H9 (cell line): ENCODE results near the gene EVI5L. TPM values are rescaled to one million over a fixed set of nuclear protein-coding genes. Genes with fewer than 3 reads are reported as not detected.

Experiments used
- DNase-seq: peaks from one replicate; pipeline ENCODE4 v3.0.0-alpha.2; 2017
- H2AFZ ChIP-seq: one replicate; pipeline ENCODE4 v1.6.1; 2013; ENCODE audit warnings: mild to moderate bottlenecking, low read length, control low read depth, moderate library complexity
- H2AK5ac ChIP-seq: 2 replicates; pipeline ENCODE4 v1.6.1; 2013; ENCODE audit warnings: low read length, control low read depth, mixed read lengths; ENCODE audit not compliant: insufficient read length
- H2BK120ac ChIP-seq: one replicate; pipeline ENCODE4 v1.6.1; 2013; ENCODE audit warnings: low read depth, mild to moderate bottlenecking, low read length, control low read depth, inconsistent platforms; ENCODE audit not compliant: poor library complexity, severe bottlenecking
- H2BK12ac ChIP-seq: 2 replicates; pipeline ENCODE4 v1.6.1; 2013; ENCODE audit warnings: low read length, control low read depth, mixed read lengths, low read depth; ENCODE audit not compliant: insufficient read length
- H2BK15ac ChIP-seq: 2 replicates; pipeline ENCODE4 v1.6.1; 2013; ENCODE audit warnings: low read depth, low read length, control low read depth
- H2BK20ac ChIP-seq: one replicate; pipeline ENCODE4 v1.6.1; 2013; ENCODE audit warnings: low read depth, mild to moderate bottlenecking, low read length, control low read depth, inconsistent platforms; ENCODE audit not compliant: poor library complexity, severe bottlenecking
- H2BK5ac ChIP-seq: 2 replicates; pipeline ENCODE4 v1.6.1; 2013; ENCODE audit warnings: low read length, control low read depth, mixed read lengths; ENCODE audit not compliant: insufficient read length
- H3K14ac ChIP-seq: 2 replicates; pipeline ENCODE4 v1.6.1; 2013; ENCODE audit warnings: low read length, control low read depth; ENCODE audit not compliant: insufficient read depth
- H3K18ac ChIP-seq: 2 replicates; pipeline ENCODE4 v1.6.1; 2013; ENCODE audit warnings: low read depth, mild to moderate bottlenecking, mixed read lengths, low read length, control low read depth; ENCODE audit not compliant: insufficient read length
- H3K23ac ChIP-seq: 2 replicates; pipeline ENCODE4 v1.6.1; 2013; ENCODE audit warnings: low read length, control low read depth, mixed read lengths, low read depth; ENCODE audit not compliant: insufficient read length
- H3K23me2 ChIP-seq: 2 replicates; pipeline ENCODE4 v1.6.1; 2013; ENCODE audit warnings: low read depth, mild to moderate bottlenecking, mixed read lengths, low read length, control low read depth; ENCODE audit not compliant: insufficient read length, poor library complexity, severe bottlenecking
- H3K27ac ChIP-seq: 2 replicates; pipeline ENCODE4 v1.5.1; 2013; ENCODE audit warnings: low read length, control low read depth, mixed read lengths, low read depth; ENCODE audit not compliant: insufficient read length
- H3K27me3 ChIP-seq: 2 replicates; pipeline ENCODE4 v1.6.1; 2013; ENCODE audit warnings: low read length, control low read depth, inconsistent platforms; ENCODE audit not compliant: insufficient read depth
- H3K4ac ChIP-seq: 2 replicates; pipeline ENCODE4 v1.6.1; 2013; ENCODE audit warnings: low read depth, mild to moderate bottlenecking, control low read depth, inconsistent platforms, low read length, moderate library complexity
- H3K4me1 ChIP-seq: 2 replicates; pipeline ENCODE4 v1.6.1; 2013; ENCODE audit warnings: low read length, control low read depth, inconsistent platforms; ENCODE audit not compliant: insufficient read depth
- H3K4me2 ChIP-seq: 2 replicates; pipeline ENCODE4 v1.6.1; 2013; ENCODE audit warnings: low read length, control low read depth, mixed read lengths; ENCODE audit not compliant: insufficient read length, insufficient read depth
- H3K56ac ChIP-seq: 2 replicates; pipeline ENCODE4 v1.6.1; 2013; ENCODE audit warnings: low read depth, mild to moderate bottlenecking, mixed read lengths, low read length, control low read depth; ENCODE audit not compliant: insufficient read length
- H3K79me1 ChIP-seq: 2 replicates; pipeline ENCODE4 v1.6.1; 2013; ENCODE audit warnings: low read depth, mild to moderate bottlenecking, moderate library complexity, low read length, control low read depth, inconsistent platforms; ENCODE audit not compliant: insufficient read depth, poor library complexity, severe bottlenecking
- H3K79me2 ChIP-seq: 2 replicates; pipeline ENCODE4 v1.6.1; 2013; ENCODE audit warnings: low read length, control low read depth, inconsistent platforms; ENCODE audit not compliant: insufficient read depth
- H3K9ac ChIP-seq: 2 replicates; pipeline ENCODE4 v1.6.1; 2013; ENCODE audit warnings: low read length, control low read depth, mixed read lengths; ENCODE audit not compliant: insufficient read length; ENCODE audit errors: extremely low read depth
- H3K9me3 ChIP-seq: one replicate; pipeline ENCODE4 v1.6.1; 2013; ENCODE audit warnings: low read depth, low read length, inconsistent platforms; ENCODE audit not compliant: control insufficient read depth
- H3T11ph ChIP-seq: one replicate; pipeline ENCODE4 v1.6.1; 2013; ENCODE audit warnings: mild to moderate bottlenecking, low read length, control low read depth, inconsistent platforms
- H4K20me1 ChIP-seq: one replicate; pipeline ENCODE4 v1.6.1; 2013; ENCODE audit not compliant: control insufficient read depth, insufficient read length, insufficient read depth
- H4K5ac ChIP-seq: 2 replicates; pipeline ENCODE4 v1.6.1; 2013; ENCODE audit warnings: low read depth, mild to moderate bottlenecking, mixed read lengths, low read length, control low read depth; ENCODE audit not compliant: insufficient read length
- H4K8ac ChIP-seq: replicated peaks from 2 replicates; pipeline ENCODE4 v1.6.1; 2013; ENCODE audit warnings: low read length, control low read depth, mixed read lengths, low read depth; ENCODE audit not compliant: insufficient read length
- H4K91ac ChIP-seq: 2 replicates; pipeline ENCODE4 v1.6.1; 2013; ENCODE audit warnings: low read depth, mild to moderate bottlenecking, moderate library complexity, mixed read lengths, low read length, control low read depth; ENCODE audit not compliant: insufficient read length
- H3K27ac Mint-ChIP-seq, 3 experiments: 2 replicates in 2 of 3; 3 replicates in 1 of 3; pipeline ENCODE4 v1.8.0; 2020 to 2021; ENCODE audit warnings: mixed read lengths in 3 of 3, mild to moderate bottlenecking in 1 of 3, moderate library complexity in 1 of 3
- H3K27me3 Mint-ChIP-seq: 2 replicates; pipeline ENCODE4 v1.8.0; 2021; ENCODE audit warnings: low read depth, mild to moderate bottlenecking, moderate library complexity, mixed read lengths
- H3K36me3 Mint-ChIP-seq, 3 experiments: 2 replicates in 2 of 3; 3 replicates in 1 of 3; pipeline ENCODE4 v1.8.0; 2020 to 2021; ENCODE audit warnings: low read depth in 3 of 3, mixed read lengths in 3 of 3; ENCODE audit not compliant: insufficient read depth in 1 of 3
- H3K4me1 Mint-ChIP-seq, 2 experiments: 2 replicates each; pipeline ENCODE4 v1.8.0; 2020; ENCODE audit warnings: mixed read lengths in 2 of 2
- H3K4me3 Mint-ChIP-seq, 2 experiments: 2 replicates in 1 of 2; 3 replicates in 1 of 2; pipeline ENCODE4 v1.8.0; 2020 to 2021; ENCODE audit warnings: mild to moderate bottlenecking in 2 of 2, mixed read lengths in 2 of 2, moderate library complexity in 1 of 2
- H3K9me3 Mint-ChIP-seq, 2 experiments: 2 replicates in 1 of 2; 3 replicates in 1 of 2; pipeline ENCODE4 v1.8.0; 2020; ENCODE audit warnings: mild to moderate bottlenecking in 2 of 2, mixed read lengths in 2 of 2, moderate library complexity in 1 of 2
- WGBS: extraction: QIAGEN DNeasy Blood & Tissue Kit; methylation state at CpG from one replicate; pipeline ENCODE4 v1.1.7; 2013; ENCODE audit warnings: missing lambda C conversion rate, low lambda C conversion rate, mixed read lengths; ENCODE audit not compliant: insufficient read length; ENCODE audit errors: extremely low coverage; 5-methylcytosine and 5-hydroxymethylcytosine counted together
- total RNA-seq: library from RNA; stranded (reverse); gene quantifications from 2 replicates; pipeline ENCODE4 v1.2.1, GENCODE V29; 2021
- TF ChIP-seq, protein P1 (sequence below): fragments of 200-600 bp; sonication (generic); conservative IDR thresholded peaks from 3 replicates; pipeline ENCODE4 v1.8.0; 2021; ENCODE audit warnings: antibody characterized with exemption, mild to moderate bottlenecking

The EVI5L gene
- total RNA-seq, 1 experiment from 2014 or later, result 7.1 TPM

- TF ChIP-seq, protein P1, sequence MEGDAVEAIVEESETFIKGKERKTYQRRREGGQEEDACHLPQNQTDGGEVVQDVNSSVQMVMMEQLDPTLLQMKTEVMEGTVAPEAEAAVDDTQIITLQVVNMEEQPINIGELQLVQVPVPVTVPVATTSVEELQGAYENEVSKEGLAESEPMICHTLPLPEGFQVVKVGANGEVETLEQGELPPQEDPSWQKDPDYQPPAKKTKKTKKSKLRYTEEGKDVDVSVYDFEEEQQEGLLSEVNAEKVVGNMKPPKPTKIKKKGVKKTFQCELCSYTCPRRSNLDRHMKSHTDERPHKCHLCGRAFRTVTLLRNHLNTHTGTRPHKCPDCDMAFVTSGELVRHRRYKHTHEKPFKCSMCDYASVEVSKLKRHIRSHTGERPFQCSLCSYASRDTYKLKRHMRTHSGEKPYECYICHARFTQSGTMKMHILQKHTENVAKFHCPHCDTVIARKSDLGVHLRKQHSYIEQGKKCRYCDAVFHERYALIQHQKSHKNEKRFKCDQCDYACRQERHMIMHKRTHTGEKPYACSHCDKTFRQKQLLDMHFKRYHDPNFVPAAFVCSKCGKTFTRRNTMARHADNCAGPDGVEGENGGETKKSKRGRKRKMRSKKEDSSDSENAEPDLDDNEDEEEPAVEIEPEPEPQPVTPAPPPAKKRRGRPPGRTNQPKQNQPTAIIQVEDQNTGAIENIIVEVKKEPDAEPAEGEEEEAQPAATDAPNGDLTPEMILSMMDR, result no peak
- no peaks in the 10 kb centered on the region for H3K9me3 Mint-ChIP-seq
- peaks cover 3% of the 10 kb centered on the region for H3K23me2 ChIP-seq
- no peak overlapping the region for H2BK120ac ChIP-seq
- H3K4me3 Mint-ChIP-seq, result no peak overlapping the region
- H3K9ac ChIP-seq, result no peak overlapping the region
- no CpG with 5 or more reads among the region's 16 CpGs for WGBS
- H3K27me3 ChIP-seq, result no peaks in the 10 kb centered on the region
- no peak for DNase-seq
- H3K56ac ChIP-seq, result no peak overlapping the region
- H3K23ac ChIP-seq, result no peak overlapping the region
- H2AFZ ChIP-seq, result no peak overlapping the region
- no peak overlapping the region for H3K27ac Mint-ChIP-seq
- peaks cover 50% of the 10 kb centered on the region for H3K27me3 Mint-ChIP-seq
- H4K20me1 ChIP-seq, result no peaks in the 10 kb centered on the region
- H2BK5ac ChIP-seq, result no peak overlapping the region
- H3K4me1 ChIP-seq, result no peaks in the 10 kb centered on the region
- no peak overlapping the region for H4K91ac ChIP-seq
- no peak overlapping the region for H3K27ac ChIP-seq
- peaks cover 11 to 40% of the 10 kb centered on the region in 2 experiments for H3K4me1 Mint-ChIP-seq
- no peak overlapping the region for H4K8ac ChIP-seq
- no peaks in the 10 kb centered on the region for H3K79me2 ChIP-seq
- H3K79me1 ChIP-seq, result no peaks in the 10 kb centered on the region
- H2BK15ac ChIP-seq, result no peak overlapping the region
- H2BK20ac ChIP-seq, result no peak overlapping the region
- no peaks in the 10 kb centered on the region; a peak in 1 of 7 replicates for H3K36me3 Mint-ChIP-seq
- no peak overlapping the region for H3K4me2 ChIP-seq
- H3K9me3 ChIP-seq, result no peaks in the 10 kb centered on the region
- H2AK5ac ChIP-seq, result no peak overlapping the region
- H3K4ac ChIP-seq, result no peak overlapping the region
- H3K18ac ChIP-seq, result no peak overlapping the region
- no peak overlapping the region; the same call in 1 of the 2 replicates for H3K14ac ChIP-seq
- no peak overlapping the region for H3T11ph ChIP-seq
- H4K5ac ChIP-seq, result no peak overlapping the region
- no peak overlapping the region for H2BK12ac ChIP-seq
Observed at GRCh38 chr19:7856109-7856591, 26.1 kb downstream of the EVI5L start.
